Lower leg skin (tissue), 4 donors: Measurements from ENCODE around the gene PUS10. TPM values are rescaled to one million over a fixed set of nuclear protein-coding genes. Genes with fewer than 3 reads are reported as not detected.
A peak's percentile ranks its signal among the peaks of the same experiment; 100 is the strongest.

Experiments
- DNase-seq, 2 donors: peaks; one replicate each; pipeline ENCODE4 v3.0.0-alpha.2; 2019; ENCODE audit warnings: low spot score in 2 of 2
- H3K4me3 ChIP-seq: fragments of 200-600 bp; sonication (generic); 2 replicates; pipeline ENCODE4 v1.5.1; 2017; ENCODE audit warnings: mild to moderate bottlenecking, low read depth; ENCODE audit not compliant: poor library complexity, severe bottlenecking
- CTCF ChIP-seq, 3 donors: fragments of 450-650 bp; IDR thresholded peaks; one replicate each; pipeline ENCODE4 v1.5.1; 2016; ENCODE audit warnings: antibody characterized with exemption in 3 of 3, mild to moderate bottlenecking in 3 of 3, moderate library complexity in 2 of 3
- POLR2A ChIP-seq, 2 donors: fragments of 450-650 bp; IDR thresholded peaks; one replicate each; pipeline ENCODE4 v1.6.1; 2016 to 2017; ENCODE audit warnings: antibody characterized with exemption in 2 of 2, mild to moderate bottlenecking in 1 of 2, moderate library complexity in 1 of 2
- WGBS, 2 donors: methylation state at CpG; one replicate each; pipeline ENCODE4 v1.1.5; 2018; 5-methylcytosine and 5-hydroxymethylcytosine counted together
- intact Hi-C: fragments of 100-400 bp; cut with DNase I; formaldehyde crosslinking; loops from one replicate; pipeline ENCODE4 v1.15.0; 2023; ENCODE audit warnings: low total_unique reads
- total RNA-seq, 4 donors: library from RNA; depleted of rRNA; stranded (reverse); fragments of >200 nt; gene quantifications; one replicate each; pipeline ENCODE4 v1.1.0, GENCODE V29; 2016

PUS10 gene
- total RNA-seq, 4 donors from 2014 or later: 3.6 to 10.2 (median 6.0) TPM

GRCh38 chr2:60957643-60958042, 60.4 kb downstream of the PUS10 start:
- peak; percentile 76 to 86 for DNase-seq
- TF ChIP-seq POLR2A (IDR thresholded peaks at IDR 0.05) (no peak), CTCF (IDR thresholded peaks at IDR 0.05) (no peak)
- WGBS, 2 donors: 56 to 65% methylated on average over 5 of the region's 5 CpGs
- H3K4me3 ChIP-seq: no peak overlapping the region
- intact Hi-C loops: no loop called here

- TF ChIP-seq CTCF (IDR thresholded peaks at IDR 0.05) (no peak), POLR2A (IDR thresholded peaks at IDR 0.05) (no peak)
- DNase-seq: peak in 1 of 2 donors; percentile 79
- 73 to 85% methylated on average over 8 of the region's 8 CpGs for WGBS, 2 donors
- intact Hi-C loops: no loop called here
- H3K4me3 ChIP-seq: no peak overlapping the region
Observed at GRCh38 chr2:60957224-60957623, 60.8 kb downstream of the PUS10 start.

GRCh38 chr2:60954139-60954538, 63.9 kb downstream of the PUS10 start:
- no peak overlapping the region for H3K4me3 ChIP-seq
- DNase-seq: no peak
- WGBS, 2 donors: 45 to 59% methylated on average over 2 of the region's 2 CpGs
- intact Hi-C loops: no loop called here
- TF ChIP-seq CTCF (IDR thresholded peaks at IDR 0.05): no peak
- no peak for TF ChIP-seq POLR2A (IDR thresholded peaks at IDR 0.05)

GRCh38 chr2:60948926-60949579, 69.0 kb downstream of the PUS10 start:
- TF ChIP-seq POLR2A (IDR thresholded peaks at IDR 0.05): no peak
- no peak for TF ChIP-seq CTCF (IDR thresholded peaks at IDR 0.05)
- intact Hi-C loops: no loop called here
- H3K4me3 ChIP-seq: no peak overlapping the region
- 64 to 72% methylated on average over 6 of the region's 6 CpGs for WGBS, 2 donors
- no peak for DNase-seq

- WGBS, 2 donors: 79 to 87% methylated on average over 8 of the region's 8 CpGs
- TF ChIP-seq CTCF (IDR thresholded peaks at IDR 0.05): no peak
- TF ChIP-seq POLR2A (IDR thresholded peaks at IDR 0.05): no peak
- no peak overlapping the region for H3K4me3 ChIP-seq
- intact Hi-C loops: no loop called here
- no peak for DNase-seq
Observed at GRCh38 chr2:60948161-60948560, 69.9 kb downstream of the PUS10 start.

GRCh38 chr2:60947056-60947455, 71.0 kb downstream of the PUS10 start:
- no peak for DNase-seq
- no peak overlapping the region for H3K4me3 ChIP-seq
- WGBS, 2 donors: 75 to 88% methylated on average over 4 of the region's 4 CpGs
- intact Hi-C loops: no loop called here
- TF ChIP-seq CTCF (IDR thresholded peaks at IDR 0.05) (no peak), POLR2A (IDR thresholded peaks at IDR 0.05) (no peak)
